ENCODE measurements around the gene BRF1. TPM values are rescaled to one million over a fixed set of nuclear protein-coding genes. Genes with fewer than 3 reads are reported as not detected.
A peak's percentile ranks its signal among the peaks of the same experiment; 100 is the strongest.
"Not testable (repeated sequence)": the region's sequence is repeated elsewhere in the genome, so short reads cannot be mapped to it uniquely, and the experiment has no call there.

Gene BRF1
- total and polyA plus RNA-seq, 8 donors, result 13.6 to 50.2 (median 20.4) TPM

DNA sequence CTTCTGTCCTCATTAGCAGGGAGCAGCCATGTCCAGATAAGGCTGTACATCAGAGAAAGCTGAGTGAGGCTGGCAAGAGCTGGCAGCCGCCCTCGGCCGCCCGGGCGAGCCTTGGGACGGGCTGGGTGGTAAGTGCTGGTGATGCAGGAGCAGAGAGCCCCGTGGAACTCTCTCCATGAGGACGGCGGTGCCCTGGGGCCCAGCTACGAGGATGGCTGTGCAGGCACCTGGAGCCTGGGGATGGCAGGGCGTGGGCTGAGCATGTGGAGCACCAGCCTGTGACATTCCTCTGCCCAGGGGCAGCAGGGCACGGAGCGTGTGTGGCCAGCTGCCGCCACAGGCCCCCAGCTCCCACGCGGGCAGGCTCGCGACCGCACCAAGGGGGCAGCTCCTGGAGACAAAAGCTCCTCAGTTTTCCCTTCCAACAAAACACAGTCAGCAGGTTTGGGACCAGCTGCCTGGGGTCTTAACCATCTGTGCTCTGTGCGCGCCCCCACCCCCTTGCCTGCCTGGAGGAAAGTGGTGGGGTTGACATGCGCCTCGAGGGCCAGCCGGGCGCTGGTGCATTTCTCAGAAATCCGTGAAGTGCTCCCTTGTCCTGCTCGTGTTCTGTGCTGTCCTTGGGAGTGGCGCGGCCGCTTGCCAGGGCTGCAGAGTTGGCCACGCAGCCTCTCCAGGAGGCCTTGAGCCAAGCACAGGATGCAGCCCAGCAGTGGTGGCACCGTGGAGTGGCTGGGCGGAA, 35.1 kb upstream of the BRF1 start:
- intact Hi-C loops (cut with DNase I), result no loop called here
- Histone ChIP-seq H3K4me1 (peaks cover 3 to 17% (median 3%) of the 10 kb centered on the region in 3 donors), H3K9me3 (no peaks in the 10 kb centered on the region), H3K4me3 (no peak overlapping the region), H3K27ac (no peak overlapping the region), H3K27me3 (no peaks in the 10 kb centered on the region), H3K36me3 (no peaks in the 10 kb centered on the region)
- ATAC-seq (peak; percentile 56 to 85 (median 75)), FAIRE-seq (no peak), DNase-seq (peak in 5 of 6 donors; percentile 56 to 87 (median 73))
- 52 to 54% methylated on average over 33 of the region's 33 CpGs for WGBS, 2 donors
- TF ChIP-seq CTCF (IDR thresholded peaks at IDR 0.05), result no peak

DNA sequence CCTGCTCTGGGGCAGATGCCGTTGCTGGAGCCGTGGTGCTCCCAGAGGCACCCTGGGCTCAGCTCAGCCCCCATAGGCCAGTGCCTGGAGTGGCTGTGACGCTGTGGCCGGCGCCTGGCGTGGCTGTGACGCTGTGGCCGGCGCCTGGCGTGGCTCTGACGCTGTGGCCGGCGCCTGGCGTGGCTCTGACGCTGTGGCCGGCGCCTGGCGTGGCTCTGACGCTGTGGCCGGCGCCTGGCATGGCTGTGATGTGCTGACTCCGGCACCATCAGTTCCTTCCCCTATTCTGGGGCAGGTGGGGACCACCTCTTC, 34.4 kb upstream of the BRF1 start:
- DNase-seq; H3K27ac ChIP-seq; H3K27me3 ChIP-seq; ATAC-seq; intact Hi-C loops (cut with DNase I); H3K4me3 ChIP-seq; FAIRE-seq; H3K36me3 ChIP-seq; H3K9me3 ChIP-seq: not testable (repeated sequence)
- peaks cover 3 to 17% (median 3%) of the 10 kb centered on the region in 3 donors for H3K4me1 ChIP-seq
- WGBS, 2 donors, result 98% methylated on average over 22 of the region's 22 CpGs

- DNase-seq, result peak in 1 of 6 donors; percentile 12
Observed at GRCh38 chr14:105334383-105335230, 33.8 kb upstream of the BRF1 start.

GRCh38 chr14:105333613-105334364, 33.0 kb upstream of the BRF1 start:
- WGBS, 2 donors, result 64 to 67% methylated on average over 18 of the region's 18 CpGs
- H3K27ac ChIP-seq, result no peak overlapping the region
- FAIRE-seq (no peak), ATAC-seq (peak in 1 of 4 donors; percentile 16), DNase-seq (peak in 1 of 6 donors; percentile 58)
- no peaks in the 10 kb centered on the region for H3K9me3 ChIP-seq
- no peak for TF ChIP-seq CTCF (IDR thresholded peaks at IDR 0.05)
- no peak overlapping the region for H3K4me3 ChIP-seq
- peaks cover 3 to 17% (median 3%) of the 10 kb centered on the region in 3 donors for H3K4me1 ChIP-seq
- no peaks in the 10 kb centered on the region for H3K36me3 ChIP-seq
- H3K27me3 ChIP-seq, result no peaks in the 10 kb centered on the region
- intact Hi-C loops (cut with DNase I), result no loop called here

More at GRCh38 chr14:105334383-105335230, 33.8 kb upstream of the BRF1 start:
- Histone ChIP-seq H3K4me3 (no peak overlapping the region), H3K27me3 (no peaks in the 10 kb centered on the region), H3K4me1 (peaks cover 3 to 17% (median 3%) of the 10 kb centered on the region in 3 donors), H3K9me3 (no peaks in the 10 kb centered on the region), H3K27ac (no peak overlapping the region), H3K36me3 (no peaks in the 10 kb centered on the region)
- no peak for TF ChIP-seq CTCF (IDR thresholded peaks at IDR 0.05)
- intact Hi-C loops (cut with DNase I), result no loop called here
- 90 to 93% methylated on average over 17 of the region's 17 CpGs for WGBS, 2 donors
- peak in 1 of 4 donors; percentile 14 for ATAC-seq
- FAIRE-seq, result no peak

DNA sequence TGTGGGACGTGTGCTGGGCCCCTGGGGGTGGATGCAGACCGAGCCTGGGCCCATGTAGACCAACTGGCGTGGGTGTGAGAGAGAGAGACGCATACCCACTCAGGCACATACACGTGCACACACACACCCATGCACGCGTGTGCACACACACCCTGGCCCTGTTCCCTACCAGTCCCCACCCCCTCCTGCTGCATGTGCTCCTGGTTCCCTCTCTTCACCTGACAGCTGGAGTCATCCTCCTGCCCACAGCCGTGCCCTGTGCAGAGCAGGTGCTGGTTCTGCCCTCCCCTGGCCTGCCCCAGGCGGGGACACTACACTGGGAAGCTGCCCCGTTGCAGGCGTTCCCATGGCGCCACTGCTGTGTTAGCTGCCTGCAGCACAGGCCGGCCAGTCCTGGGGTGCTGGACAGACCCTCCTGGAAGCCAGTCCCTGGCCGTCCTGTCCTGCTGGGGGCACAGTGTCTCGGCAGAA, 32.3 kb upstream of the BRF1 start:
- no peak for FAIRE-seq
- Histone ChIP-seq H3K27ac (no peak overlapping the region), H3K9me3 (no peaks in the 10 kb centered on the region), H3K4me1 (peaks cover 3 to 17% (median 3%) of the 10 kb centered on the region in 3 donors), H3K36me3 (no peaks in the 10 kb centered on the region), H3K27me3 (no peaks in the 10 kb centered on the region), H3K4me3 (no peak overlapping the region)
- peak in 1 of 4 donors; percentile 9 for ATAC-seq
- DNase-seq, result peak in 1 of 6 donors; percentile 56
- TF ChIP-seq CTCF (IDR thresholded peaks at IDR 0.05), result no peak
- 79 to 84% methylated on average over 15 of the region's 15 CpGs for WGBS, 2 donors
- intact Hi-C loops (cut with DNase I), result no loop called here

Data from pancreas (tissue), 10 donors.